MCF 10A (cell line): Measurements from ENCODE around the gene DEFB114. TPM values are rescaled to one million over a fixed set of nuclear protein-coding genes. Genes with fewer than 3 reads are reported as not detected.

ENCODE experiments used
- BruUV-seq: library from RNA; stranded (reverse); fragments of 400-500 nt; replicated peaks from 2 replicates; lab custom pipeline; 2021; lab: Mats Ljungman, UMichigan
- CTCF ChIA-PET: fragments of 300-600 bp; sonication (Branson Sonifier 250); formaldehyde crosslinking; extraction: SDS; loops from one replicate; lab custom pipeline; 2021; ENCODE audit warnings: antibody characterized with exemption, inconsistent platforms; lab: Yijun Ruan, JAX
- POLR2A ChIA-PET: fragments of 300-600, 350-650 bp; sonication (Branson Sonifier 250); formaldehyde crosslinking; extraction: SDS; loops from one replicate; lab custom pipeline; 2020; ENCODE audit warnings: antibody characterized with exemption, inconsistent platforms; lab: Yijun Ruan, JAX
- DNase-seq: peaks from one replicate; pipeline ENCODE4 v3.0.0-alpha.2; 2018; ENCODE audit not compliant: unreplicated experiment
- H3K27ac Mint-ChIP-seq: one replicate; pipeline ENCODE4 v1.8.0; 2022; ENCODE audit warnings: mild to moderate bottlenecking, low read depth, mixed read lengths; ENCODE audit not compliant: unreplicated experiment
- H3K27me3 Mint-ChIP-seq: one replicate; pipeline ENCODE4 v1.8.0; 2022; ENCODE audit warnings: mixed read lengths; ENCODE audit not compliant: insufficient read depth, unreplicated experiment
- H3K36me3 Mint-ChIP-seq: one replicate; pipeline ENCODE4 v1.8.0; 2022; ENCODE audit warnings: mild to moderate bottlenecking, moderate library complexity, mixed read lengths; ENCODE audit not compliant: insufficient read depth, unreplicated experiment
- H3K4me1 Mint-ChIP-seq: one replicate; pipeline ENCODE4 v1.8.0; 2022; ENCODE audit warnings: mixed read lengths; ENCODE audit not compliant: insufficient read depth, unreplicated experiment
- H3K4me3 Mint-ChIP-seq: one replicate; pipeline ENCODE4 v1.8.0; 2022; ENCODE audit warnings: mild to moderate bottlenecking, moderate library complexity, mixed read lengths; ENCODE audit not compliant: unreplicated experiment
- H3K9me3 Mint-ChIP-seq: one replicate; pipeline ENCODE4 v1.8.0; 2022; ENCODE audit warnings: mixed read lengths; ENCODE audit not compliant: unreplicated experiment
- CTCF ChIP-seq: fragments of 200-600 bp; IDR thresholded peaks from one replicate; pipeline ENCODE4 v1.8.0; 2022; ENCODE audit warnings: antibody characterized with exemption, mild to moderate bottlenecking; ENCODE audit not compliant: unreplicated experiment
- intact Hi-C: fragments of 100-400 bp; cut with micrococcal nuclease; formaldehyde crosslinking; loops from 2 replicates; pipeline ENCODE4 v1.14.1; 2022
- total RNA-seq: library from RNA; stranded (reverse); gene quantifications from 2 replicates; pipeline ENCODE4 v1.2.3, GENCODE V29; 2022

Gene DEFB114
- total RNA-seq, 1 experiment from 2014 or later = not detected

GRCh38 chr6:49913636-49914375 is 50.2 kb downstream of the DEFB114 start:
- TF ChIP-seq CTCF = no peak
- H3K9me3 Mint-ChIP-seq = no peaks in the 10 kb centered on the region
- no peaks in the 10 kb centered on the region for H3K27me3 Mint-ChIP-seq
- BruUV-seq = no TSS peak
- no peak overlapping the region for H3K27ac Mint-ChIP-seq
- H3K36me3 Mint-ChIP-seq = no peaks in the 10 kb centered on the region
- H3K4me1 Mint-ChIP-seq = no peaks in the 10 kb centered on the region
- no peak for DNase-seq
- ChIA-PET POLR2A (interaction anchor here (1.0 kb wide), 1 partner anchor 13 kb away, joined by 4 read pairs; no protein-coding TSS in a partner anchor), CTCF (interaction anchor here (1.2 kb wide), 1 partner anchor 109 kb away, joined by 3 read pairs; no protein-coding TSS in a partner anchor)
- intact Hi-C loops = no loop called here
- H3K4me3 Mint-ChIP-seq = no peak overlapping the region

- intact Hi-C loops = no loop called here
- Mint-ChIP-seq H3K27ac (no peak overlapping the region), H3K9me3 (no peaks in the 10 kb centered on the region), H3K36me3 (no peaks in the 10 kb centered on the region), H3K4me1 (no peaks in the 10 kb centered on the region), H3K4me3 (no peak overlapping the region), H3K27me3 (no peaks in the 10 kb centered on the region)
- BruUV-seq = no TSS peak
- CTCF ChIA-PET = interaction anchor here (0.6 kb wide), 1 partner anchor 29 kb away, joined by 3 read pairs; no protein-coding TSS in a partner anchor
- POLR2A ChIA-PET = no interaction called here
- no peak for TF ChIP-seq CTCF
- DNase-seq = no peak
These were observed 51.8 kb downstream of the DEFB114 start for GRCh38 chr6:49912196-49912595.

GRCh38 chr6:49911252-49911651 is 52.7 kb downstream of the DEFB114 start:
- H3K4me1 Mint-ChIP-seq = no peaks in the 10 kb centered on the region
- CTCF ChIA-PET = no interaction called here
- H3K4me3 Mint-ChIP-seq = no peak overlapping the region
- H3K27me3 Mint-ChIP-seq = no peaks in the 10 kb centered on the region
- intact Hi-C loops = no loop called here
- H3K9me3 Mint-ChIP-seq = no peaks in the 10 kb centered on the region
- no peak for TF ChIP-seq CTCF
- POLR2A ChIA-PET = no interaction called here
- H3K36me3 Mint-ChIP-seq = no peaks in the 10 kb centered on the region
- no TSS peak for BruUV-seq
- no peak for DNase-seq
- H3K27ac Mint-ChIP-seq = no peak overlapping the region

Other genes starting within 250 kb of the DEFB114 start
- not detected in 2 replicates for gene CRISP3, start 219.8 kb downstream of the DEFB114 start, total RNA-seq
- gene PGK2, start 176.9 kb downstream of the DEFB114 start, total RNA-seq = not detected in 2 replicates
- not detected in 2 replicates for gene CRISP1, start 97.6 kb downstream of the DEFB114 start, total RNA-seq
- gene DEFB113, start 5.5 kb upstream of the DEFB114 start, total RNA-seq = not detected in 2 replicates
- not detected in 2 replicates for gene DEFB110, start 57.8 kb upstream of the DEFB114 start, total RNA-seq
- gene DEFB112, start 85.8 kb upstream of the DEFB114 start, total RNA-seq = not detected in 2 replicates